GM19328 (cell line): ENCODE measurements around the gene ARMC7.
A peak's percentile ranks its signal among the peaks of the same experiment; 100 is the strongest.
"Not testable (repeated sequence)": the region's sequence is repeated elsewhere in the genome, so short reads cannot be mapped to it uniquely, and the experiment has no call there.

Source experiments
- ATAC-seq: cut with Tn5 transposase; IDR thresholded peaks from one replicate; pipeline ENCODE4 v1.9.1; 2021; ENCODE audit warnings: mild to moderate bottlenecking, moderate library complexity; ENCODE audit not compliant: unreplicated experiment

ARMC7 gene

GRCh38 chr17:75127936-75128335 lies 18.2 kb downstream of the ARMC7 start:
- ATAC-seq: not testable (repeated sequence)

- ATAC-seq: no peak
Observed at GRCh38 chr17:75128694-75129505, 19.1 kb downstream of the ARMC7 start.

GRCh38 chr17:75129576-75129975 lies 19.8 kb downstream of the ARMC7 start:
- no peak for ATAC-seq

- no peak for ATAC-seq
Observed at GRCh38 chr17:75130059-75130631, 20.4 kb downstream of the ARMC7 start.

GRCh38 chr17:75130632-75131277 lies 21.0 kb downstream of the ARMC7 start:
- ATAC-seq: no peak

GRCh38 chr17:75131278-75132017 lies 21.7 kb downstream of the ARMC7 start, which contains the start of gene NT5C:
TSS of gene NT5C (minus strand) at chr17:75131742. CDS start at chr17:75131707, 35 bp downstream.
- ATAC-seq: peak; percentile 80

- ATAC-seq: not testable (repeated sequence)
Observed at GRCh38 chr17:75132018-75133000, 22.5 kb downstream of the ARMC7 start.

- ATAC-seq: no peak
Observed at GRCh38 chr17:75133001-75133400, 23.2 kb downstream of the ARMC7 start.

- ATAC-seq: not testable (repeated sequence)
Observed at GRCh38 chr17:75133607-75134347, 24.0 kb downstream of the ARMC7 start.

GRCh38 chr17:75135452-75135851 lies 25.7 kb downstream of the ARMC7 start:
- no peak for ATAC-seq

GRCh38 chr17:75135946-75136345 lies 26.2 kb downstream of the ARMC7 start:
- ATAC-seq: no peak

GRCh38 chr17:75137762-75138161 lies 28.0 kb downstream of the ARMC7 start:
- ATAC-seq: not testable (repeated sequence)

- no peak for ATAC-seq
Observed at GRCh38 chr17:75138519-75138918, 28.8 kb downstream of the ARMC7 start.

GRCh38 chr17:75142236-75142971 lies 32.6 kb downstream of the ARMC7 start:
- ATAC-seq: no peak

- no peak for ATAC-seq
Observed at GRCh38 chr17:75144816-75145512, 35.2 kb downstream of the ARMC7 start.

GRCh38 chr17:75146592-75146991 lies 36.8 kb downstream of the ARMC7 start:
- ATAC-seq: no peak

- no peak for ATAC-seq
Observed at GRCh38 chr17:75147878-75148546, 38.2 kb downstream of the ARMC7 start.
